GM19240 (cell line): ENCODE measurements around the gene CALN1.
"Not testable (repeated sequence)": the region's sequence is repeated elsewhere in the genome, so short reads cannot be mapped to it uniquely, and the experiment has no call there.

ENCODE experiments used
- DNase-seq: peaks from one replicate; pipeline ENCODE4 v3.0.0; 2011; ENCODE audit warnings: low spot score; ENCODE audit not compliant: insufficient read length

Gene CALN1

DNA sequence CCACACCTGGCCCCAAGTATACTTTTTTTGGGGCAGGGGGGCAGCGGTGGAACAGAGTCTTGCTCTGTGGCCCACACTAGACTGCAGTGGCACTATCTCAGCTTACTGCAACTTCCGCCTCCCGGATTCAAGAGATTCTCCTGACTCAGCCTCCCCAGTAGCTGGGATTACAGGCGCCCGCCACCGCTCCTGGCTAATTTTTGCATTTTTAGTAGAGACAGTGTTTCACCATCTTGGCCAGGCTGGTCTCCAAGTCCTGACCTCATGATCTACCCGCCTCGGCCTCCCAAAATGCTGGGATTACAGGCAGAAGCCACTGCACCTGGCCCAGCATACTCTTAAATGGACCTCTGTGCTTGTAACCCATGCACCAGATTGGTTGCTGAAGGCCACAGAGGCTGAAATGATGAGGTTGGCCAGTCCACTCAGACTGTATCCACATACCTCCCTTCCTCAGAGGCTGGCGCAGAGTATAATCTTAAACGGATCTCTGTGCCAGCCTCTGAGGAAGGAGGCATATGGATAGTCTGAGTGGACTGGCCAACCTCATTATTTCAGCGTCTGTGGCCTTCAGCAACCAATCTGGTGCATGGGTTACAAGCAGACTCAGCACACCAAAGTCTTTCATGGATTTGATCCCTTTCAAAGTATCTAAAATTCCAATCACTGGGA lies 3.0 kb downstream of the CALN1 start:
- DNase-seq: no peak

DNA sequence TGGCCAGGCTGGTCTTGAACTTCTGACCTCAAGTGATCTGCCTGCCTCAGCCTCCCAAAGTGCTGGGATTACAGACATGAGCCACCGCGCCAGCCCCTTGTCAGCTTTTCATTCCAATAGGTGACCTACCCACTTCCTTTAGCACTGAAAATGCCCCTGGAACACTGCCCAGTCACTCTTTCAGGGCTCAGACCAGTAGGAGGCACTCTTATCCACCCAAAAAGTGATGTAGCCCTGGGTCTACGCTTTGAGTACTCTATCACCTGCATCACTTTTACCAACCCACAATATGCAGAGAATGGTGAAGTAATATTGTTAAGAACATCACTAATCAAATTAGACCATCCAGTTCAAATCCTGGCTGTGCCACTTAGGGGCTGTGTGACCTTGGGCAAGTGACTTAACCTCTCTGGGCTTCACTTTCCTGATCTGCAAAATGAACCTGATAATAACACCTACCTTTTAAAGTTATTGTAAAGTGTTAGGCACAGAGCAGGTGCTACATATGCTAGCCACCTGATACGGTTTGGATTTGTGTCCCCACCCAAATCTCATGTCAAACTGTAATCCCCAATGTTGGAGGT lies 5.2 kb downstream of the CALN1 start:
- DNase-seq: no peak

DNA sequence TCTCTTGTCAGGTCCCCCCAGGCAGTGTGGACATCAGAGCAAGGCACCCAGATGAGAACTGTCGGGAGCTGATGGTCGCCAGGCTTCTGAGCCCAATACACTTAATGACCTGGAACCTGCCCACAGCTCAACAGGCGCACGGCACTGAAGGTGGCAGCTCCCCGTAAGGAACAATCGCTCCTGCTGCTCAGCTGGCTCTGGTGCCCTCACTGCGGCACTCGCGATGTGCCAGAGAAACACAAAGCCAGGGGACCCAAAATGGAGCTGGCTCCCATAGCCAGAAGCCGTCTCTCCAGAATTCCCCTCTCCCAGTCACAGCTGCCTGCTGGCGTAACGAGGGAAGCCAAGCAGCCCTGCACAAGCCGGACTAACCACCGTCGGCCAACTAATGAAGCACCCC lies 6.3 kb downstream of the CALN1 start:
- DNase-seq: no peak

DNA sequence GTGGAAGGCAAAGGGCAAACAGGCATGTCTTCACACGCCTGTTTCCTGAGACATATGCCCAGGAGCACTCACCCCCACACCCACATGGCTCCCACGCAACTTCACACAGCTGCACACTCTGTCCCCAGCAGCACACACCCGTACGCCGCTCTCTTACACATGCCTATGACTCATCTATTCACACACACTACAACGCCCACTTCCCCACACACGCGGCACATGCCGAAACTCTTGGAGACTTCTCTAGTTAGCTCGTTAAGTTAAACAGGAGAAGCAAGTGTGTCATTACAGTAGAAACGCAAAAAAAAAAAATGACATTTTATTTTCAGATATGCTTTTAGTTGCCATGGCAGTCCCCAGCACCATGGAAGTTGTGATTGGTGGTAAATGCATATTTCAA lies 6.7 kb downstream of the CALN1 start:
- no peak for DNase-seq

DNA sequence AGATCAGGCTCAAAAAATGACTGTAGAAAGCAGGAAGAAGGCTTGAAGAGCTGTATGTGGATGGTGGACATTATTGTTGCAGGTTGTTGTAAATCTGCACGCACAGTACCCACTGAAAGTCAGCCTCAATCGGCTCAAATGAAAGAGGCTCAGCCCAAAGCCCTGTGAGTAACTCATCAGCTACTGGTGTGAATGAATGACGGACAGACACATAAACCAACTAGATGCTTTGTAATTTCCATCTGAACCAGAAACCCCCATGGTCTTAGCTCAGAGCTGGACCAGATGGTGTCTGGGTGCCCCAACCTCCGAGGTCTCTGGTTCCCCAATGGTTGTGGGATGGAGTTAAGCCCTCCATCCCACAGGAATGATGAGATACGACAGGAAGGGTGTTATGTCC lies 7.4 kb downstream of the CALN1 start:
- no peak for DNase-seq

DNA sequence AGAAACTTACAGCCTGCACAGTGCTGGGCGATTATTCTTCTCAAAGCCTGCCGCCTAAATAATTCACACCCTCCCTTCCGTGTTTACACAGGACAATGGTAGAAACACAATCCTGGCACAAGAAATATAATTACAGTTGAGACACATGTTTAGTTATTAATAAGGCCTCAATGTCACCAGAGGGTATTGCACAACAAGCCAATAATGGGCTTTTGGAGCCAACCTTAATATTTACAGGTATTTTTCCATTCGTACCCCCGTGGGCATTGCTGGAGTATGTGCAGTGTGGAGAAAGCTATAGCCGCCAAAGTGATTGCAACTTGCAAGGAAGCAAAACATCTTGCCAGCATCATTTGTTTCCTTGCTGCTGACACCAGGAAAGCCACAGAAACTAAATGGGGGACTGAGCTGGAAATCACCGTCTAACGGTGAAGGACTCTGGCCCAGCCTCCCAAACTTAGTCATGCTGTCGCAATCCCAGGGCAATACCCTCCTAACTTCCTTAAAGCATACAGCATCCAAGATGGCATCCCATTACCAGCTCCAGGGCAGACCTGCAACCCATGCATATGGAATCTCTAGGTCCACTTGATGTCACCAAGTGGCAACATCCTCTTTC lies 8.6 kb downstream of the CALN1 start:
- no peak for DNase-seq

DNA sequence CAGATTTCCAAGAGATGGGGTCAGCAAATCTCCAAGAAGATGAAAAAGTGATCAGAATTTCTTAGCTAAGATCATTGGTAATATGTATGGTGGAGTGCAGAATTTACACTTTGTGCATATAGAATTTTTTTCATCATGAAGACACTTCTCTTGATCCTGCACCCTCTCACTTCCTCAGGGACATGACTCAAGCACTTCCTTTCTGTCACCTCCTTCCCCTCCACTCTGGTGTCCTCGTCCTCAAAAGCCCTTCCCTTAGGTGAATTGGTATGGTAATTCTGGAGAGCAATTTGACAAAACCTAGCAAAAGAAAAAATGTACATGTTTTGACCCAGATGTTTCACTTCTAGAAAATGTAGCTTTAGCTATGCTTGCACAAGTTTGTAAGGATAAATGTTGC lies 18.1 kb downstream of the CALN1 start:
- no peak for DNase-seq

DNA sequence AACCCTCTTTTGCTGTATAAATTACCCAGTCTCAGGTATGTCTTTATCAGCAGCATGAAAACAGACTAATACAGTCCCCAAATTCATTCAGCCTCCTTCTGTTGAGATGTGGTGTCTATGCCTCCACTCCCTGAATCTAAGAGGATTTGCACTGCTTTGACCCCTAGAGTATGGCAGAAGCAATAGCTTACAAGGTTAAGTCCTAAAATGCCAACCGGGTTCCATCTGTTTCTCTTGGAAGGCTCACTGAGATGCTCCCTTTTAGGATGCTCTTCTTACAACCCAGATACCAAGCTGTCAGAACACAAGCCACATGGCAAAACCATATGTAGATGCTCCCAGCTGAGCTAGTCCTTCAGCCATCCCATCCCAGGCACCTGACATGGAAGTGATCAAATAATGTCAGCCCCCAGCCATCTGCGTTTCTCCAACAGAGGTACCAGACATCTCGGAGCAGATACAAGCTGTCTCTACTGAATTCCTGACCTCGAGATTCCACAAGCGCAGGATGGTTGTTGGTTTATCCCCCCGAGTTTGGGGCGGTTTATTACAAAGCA lies 20.2 kb downstream of the CALN1 start:
- no peak for DNase-seq

DNA sequence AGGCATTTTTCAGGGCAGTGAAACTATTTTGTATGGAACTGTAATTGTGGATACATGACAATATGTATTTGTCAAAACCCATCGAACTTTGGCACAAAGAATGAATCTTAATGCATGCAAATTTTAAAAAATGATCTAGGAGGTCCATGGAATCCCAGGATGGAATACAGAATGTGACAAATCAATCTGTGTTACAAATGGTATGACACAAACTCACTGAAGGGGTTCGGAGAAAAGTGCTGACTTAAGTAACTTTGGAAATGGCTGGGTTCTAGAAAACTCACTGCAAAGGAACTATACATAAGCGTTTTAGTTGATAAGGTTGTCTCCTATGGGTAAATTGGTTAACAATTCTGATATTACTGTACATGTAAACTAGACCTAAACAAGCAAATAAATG lies 26.0 kb downstream of the CALN1 start:
- no peak for DNase-seq

DNA sequence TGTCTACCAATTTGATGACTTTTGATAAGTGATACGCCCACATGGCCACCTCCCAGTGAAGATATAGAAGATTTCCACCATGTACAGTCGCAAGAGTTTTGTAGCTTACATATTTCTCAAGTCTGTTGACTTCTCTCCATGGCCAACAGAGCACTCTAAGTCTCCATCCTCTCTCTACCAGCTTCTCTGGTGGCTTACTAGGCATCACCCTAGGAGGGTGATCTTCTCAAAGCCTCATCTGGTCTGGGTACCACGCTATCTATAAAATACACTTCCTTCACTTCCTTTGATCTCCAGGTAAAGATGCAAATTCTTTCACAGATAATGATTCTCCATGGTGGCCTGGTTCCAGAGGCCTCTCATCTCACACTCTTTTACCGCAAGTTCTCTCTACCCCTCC lies 49.9 kb downstream of the CALN1 start:
- DNase-seq: no peak

DNA sequence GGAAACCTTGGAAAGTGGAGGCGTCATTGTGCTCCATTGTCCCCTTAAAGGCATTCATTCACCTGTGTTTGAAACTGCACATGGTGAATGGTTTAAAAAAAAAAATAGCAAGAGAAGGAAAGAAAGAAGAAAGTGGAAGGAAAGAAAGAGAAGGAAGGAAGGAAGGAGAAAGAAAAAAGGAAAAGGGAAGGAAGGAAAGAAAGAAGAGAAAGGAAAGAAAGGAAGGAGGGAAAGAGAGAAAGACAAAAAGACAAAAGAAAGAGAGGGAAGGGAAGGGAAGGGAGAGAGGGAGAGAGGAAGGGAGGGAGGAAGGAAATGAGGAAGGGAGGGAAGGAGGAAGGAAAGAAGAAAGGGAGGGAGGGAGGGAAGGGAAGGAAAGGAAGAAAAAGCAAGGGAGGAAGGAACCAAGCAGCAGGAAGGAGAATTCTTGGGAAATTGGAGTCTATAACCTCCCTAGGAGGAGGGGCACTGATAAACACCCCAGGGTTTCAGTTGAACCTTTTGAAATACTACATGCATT lies 66.9 kb downstream of the CALN1 start:
- DNase-seq: no peak

DNA sequence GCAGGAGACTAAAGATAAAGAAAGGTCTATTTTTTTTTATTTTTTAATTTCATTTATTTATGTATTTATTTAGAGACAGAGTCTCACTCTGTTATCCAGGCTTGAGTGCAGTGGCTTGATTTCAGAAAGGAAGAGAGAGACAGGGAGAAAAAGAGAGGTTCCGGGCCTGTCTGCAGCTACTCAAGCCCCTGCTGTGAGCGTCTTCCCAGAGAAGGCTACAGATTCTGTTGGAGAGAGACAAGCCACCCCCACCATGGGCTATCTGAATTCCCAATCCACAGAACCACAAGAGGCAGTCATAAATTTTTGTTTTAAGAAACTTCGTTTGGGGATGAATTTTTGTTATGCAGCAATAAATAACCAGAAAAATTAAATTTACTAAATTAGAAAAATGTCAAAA lies 68.1 kb downstream of the CALN1 start:
- no peak for DNase-seq

DNA sequence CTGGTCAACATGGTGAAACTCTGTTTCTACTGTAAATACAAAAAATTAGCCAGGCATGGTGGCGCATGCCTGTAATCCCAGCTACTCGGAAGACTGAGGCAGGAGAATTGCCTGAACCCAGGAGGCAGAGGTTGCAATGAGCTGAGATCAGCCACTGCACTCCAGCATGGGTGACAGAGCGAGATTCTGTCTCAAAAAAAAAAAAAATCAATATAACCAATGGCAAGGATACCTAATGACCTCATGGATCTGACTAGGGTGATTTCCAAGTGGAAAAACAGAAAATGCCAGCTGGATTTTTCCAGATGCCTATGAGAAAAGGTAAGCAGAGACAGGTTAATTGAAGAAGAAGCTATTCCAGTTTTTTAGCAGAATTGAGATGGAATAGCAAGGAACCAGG lies 68.8 kb downstream of the CALN1 start:
- DNase-seq: not testable (repeated sequence)

DNA sequence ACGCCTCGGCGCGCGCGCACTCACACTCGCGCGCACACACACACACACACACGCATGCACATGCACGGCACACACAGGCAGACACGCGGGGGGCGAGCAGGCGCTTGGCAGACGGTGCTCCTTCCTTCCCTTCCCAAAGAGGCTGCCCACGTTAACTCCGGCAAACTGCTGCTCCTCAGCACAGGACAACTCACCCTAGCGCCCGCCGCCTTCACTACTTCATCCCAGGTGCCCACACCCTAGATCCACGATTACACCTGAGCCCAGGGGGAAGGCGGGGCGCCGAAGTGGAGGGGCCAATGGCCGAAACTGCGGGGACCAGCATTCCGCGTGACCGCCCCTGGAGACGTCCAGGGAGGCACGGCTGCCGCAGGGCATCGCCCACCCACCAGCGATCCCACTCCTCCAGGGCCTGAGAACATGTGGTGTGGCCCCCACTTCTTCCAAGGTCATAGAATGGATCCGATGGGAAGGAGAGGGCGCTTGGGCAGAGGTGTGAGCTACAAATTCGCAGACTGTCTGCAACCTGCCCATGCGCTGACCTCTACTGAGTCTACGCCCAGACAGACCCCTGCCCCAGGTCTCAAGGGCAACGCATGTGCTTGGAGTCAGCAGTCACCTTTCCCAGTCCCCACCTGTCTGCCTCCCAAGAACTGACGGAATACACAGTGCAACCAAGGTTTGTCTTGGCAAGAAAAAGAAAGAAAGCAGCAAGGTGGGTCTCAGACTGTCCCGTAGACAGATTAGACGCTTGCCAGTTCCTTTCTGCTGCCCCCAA lies 74.6 kb downstream of the CALN1 start:
- DNase-seq: no peak

DNA sequence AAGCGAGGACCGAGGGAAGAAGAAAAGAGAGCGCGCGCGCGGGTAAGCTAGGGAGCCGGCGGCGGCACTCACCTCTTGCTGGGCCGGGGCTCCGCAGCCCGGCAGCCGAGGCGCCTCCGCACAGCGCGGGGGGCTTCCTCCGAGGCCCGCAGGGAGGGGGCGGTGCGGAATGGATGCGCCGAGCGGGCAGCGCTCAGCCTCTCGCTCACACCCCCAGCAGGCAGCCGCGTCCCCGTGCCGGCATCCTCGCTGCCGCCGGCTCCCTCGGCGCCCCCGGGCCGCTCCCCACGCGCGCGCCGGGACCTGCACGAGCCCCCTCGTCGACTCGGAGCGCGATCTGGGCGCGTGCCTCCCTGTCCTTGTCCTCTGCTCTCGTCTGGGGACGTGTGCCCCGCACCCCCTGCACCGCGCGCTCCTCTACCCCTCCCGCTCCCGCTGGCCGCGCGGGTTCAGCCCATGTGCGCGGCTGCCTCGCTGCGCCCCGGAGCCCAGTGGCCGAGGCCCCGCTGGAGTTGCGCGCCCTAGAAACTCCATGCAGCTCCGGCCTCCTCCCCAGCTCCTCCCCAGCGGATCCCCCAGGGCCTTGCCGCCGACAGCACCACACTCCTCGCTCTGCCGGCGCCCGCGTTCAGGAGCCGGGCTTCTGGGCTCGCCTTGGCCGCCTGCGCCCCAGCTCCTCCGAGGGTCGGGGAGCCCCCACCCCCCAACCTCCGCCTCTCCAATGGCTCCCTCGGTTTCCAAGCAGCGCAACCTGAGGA lies 75.3 kb downstream of the CALN1 start:
- DNase-seq: no peak

DNA sequence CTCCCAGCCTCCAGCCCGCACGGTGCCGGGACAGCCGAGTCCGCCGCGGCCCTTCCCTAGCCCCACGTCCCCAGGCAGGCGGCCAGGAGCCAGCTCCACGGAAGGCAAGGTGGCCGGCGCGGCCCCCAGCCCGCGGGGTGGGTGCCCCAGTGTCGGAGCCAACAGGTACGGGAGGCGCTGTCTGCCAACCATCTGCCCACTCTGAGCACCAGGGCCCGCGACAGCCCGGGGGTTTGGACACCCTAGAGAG lies 75.8 kb downstream of the CALN1 start:
- no peak for DNase-seq

DNA sequence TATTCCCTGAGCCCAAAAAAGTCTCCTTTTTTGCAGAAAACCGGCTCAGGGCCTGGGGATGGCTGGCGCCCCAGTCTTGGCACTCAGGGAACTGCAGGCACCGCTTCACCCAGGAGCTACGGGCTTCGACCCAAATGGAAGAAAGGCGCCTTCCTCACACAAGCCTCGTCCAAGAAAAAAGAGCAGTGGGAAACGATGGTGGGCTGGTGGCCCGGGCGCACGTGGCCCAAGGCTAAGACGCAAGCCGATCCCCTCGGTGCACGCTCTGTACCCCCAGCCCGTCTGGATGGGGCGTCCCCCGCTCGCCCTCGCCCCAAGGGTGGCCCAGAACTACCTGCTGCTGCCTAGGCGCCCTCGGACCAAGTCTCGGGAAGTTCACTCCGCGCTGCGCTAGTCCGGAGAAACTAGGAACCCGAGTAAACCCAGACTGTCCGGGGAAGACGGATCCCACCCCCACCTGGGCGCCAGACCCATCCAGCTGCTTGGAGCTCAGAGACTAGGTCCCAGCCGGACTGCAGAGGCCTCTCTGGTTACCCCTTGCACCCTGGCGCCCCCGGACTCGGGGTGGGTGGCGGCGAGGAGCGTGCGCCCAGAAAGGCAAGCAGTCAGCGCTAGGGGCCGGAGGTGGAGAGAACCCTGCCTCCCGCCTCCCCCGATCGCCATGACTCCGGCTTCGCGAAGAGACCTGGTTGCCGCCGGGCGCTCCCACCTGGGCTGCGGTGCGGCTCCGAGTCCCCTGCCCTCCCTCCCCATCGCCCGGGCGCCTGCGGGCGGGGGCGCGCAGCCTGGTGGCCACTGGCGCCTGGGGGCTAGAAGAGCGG lies 76.4 kb downstream of the CALN1 start:
- no peak for DNase-seq

DNA sequence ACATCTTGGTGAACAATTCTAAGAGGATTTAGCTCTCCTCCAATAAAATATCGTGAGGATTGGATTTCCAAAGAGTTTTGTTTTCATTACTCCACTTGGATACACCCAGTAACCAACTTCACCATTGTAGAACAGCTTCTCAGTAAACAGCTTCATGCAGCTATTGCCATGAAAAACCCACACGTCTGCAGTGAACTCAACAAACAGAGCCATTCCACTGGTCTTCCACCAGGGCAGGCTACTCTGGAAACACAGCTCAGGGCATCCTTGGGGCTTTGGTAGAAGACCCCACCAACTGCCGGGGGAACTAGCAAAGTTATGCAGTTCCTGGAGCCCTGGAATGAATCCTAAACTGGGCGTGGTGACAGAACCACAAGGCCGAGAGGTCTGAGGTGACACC lies 77.4 kb downstream of the CALN1 start:
- no peak for DNase-seq

DNA sequence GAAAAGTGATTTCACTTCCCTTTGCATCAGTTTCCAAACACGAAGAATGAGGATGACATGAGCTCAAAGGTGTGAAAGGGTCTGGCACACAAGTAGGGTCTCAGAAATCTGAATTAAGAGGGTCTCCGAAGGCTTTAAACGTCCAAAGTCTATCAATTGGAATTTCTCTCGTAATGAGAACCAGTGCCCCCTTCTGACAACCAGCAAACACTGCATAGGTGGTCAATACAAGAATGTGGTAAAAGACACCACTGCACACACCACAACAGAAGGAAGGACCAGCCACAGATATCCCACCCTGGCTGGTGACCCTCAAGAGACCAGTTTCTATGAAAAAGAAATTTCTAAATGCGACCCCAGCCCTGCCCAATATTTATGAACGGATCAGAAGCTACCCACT lies 78.1 kb downstream of the CALN1 start:
- DNase-seq: no peak

DNA sequence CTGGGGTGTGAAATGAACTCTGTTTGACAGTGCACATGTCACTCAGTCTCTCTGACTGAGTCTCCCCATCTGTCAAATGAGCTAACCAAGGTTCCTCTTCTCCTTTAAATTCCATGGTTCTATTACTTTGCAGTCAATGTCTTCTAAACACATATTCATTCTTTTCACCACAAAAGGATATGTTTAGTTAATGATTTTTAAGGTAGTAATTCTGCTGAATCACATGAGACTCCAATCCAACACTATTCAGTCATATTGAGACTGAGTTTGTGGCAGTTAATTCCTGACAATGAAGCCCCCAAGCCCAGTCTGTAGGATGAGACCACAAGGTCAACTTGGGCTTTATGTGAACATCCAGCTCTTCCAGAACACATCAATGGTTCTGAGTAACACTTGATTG lies 85.3 kb downstream of the CALN1 start:
- no peak for DNase-seq

DNA sequence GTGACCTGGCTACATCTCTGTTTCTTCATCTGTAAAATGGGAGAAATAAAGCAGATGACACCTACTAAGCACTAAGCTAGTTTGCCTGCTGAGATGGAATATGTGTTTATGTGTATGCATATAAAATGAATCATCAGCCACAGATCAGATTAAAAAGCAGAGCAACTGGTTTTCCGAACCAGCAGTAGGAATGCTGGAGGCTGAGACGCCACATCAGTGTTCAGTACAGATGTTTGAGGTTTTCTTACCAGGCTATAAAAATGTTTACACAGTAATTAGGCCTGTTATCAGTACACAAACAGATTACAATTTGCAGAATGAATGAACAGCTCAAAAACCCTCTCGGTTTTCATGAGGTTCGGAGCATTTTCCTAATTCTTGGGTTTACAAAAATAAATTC lies 85.8 kb downstream of the CALN1 start:
- no peak for DNase-seq
